HUES48 (cell line): ENCODE results near the gene DENND1C.
"Not testable (repeated sequence)": the region's sequence is repeated elsewhere in the genome, so short reads cannot be mapped to it uniquely, and the experiment has no call there.

Source experiments
- H3K27ac ChIP-seq: one replicate; pipeline ENCODE4 v1.7.0; 2013; ENCODE audit warnings: low read depth, low read length, inconsistent platforms
- H3K27me3 ChIP-seq: 2 replicates; pipeline ENCODE4 v1.6.1; 2013; ENCODE audit warnings: mild to moderate bottlenecking, low read length; ENCODE audit not compliant: control insufficient read depth, insufficient read depth
- H3K36me3 ChIP-seq: 2 replicates; pipeline ENCODE4 v1.6.1; 2013; ENCODE audit warnings: low read length; ENCODE audit not compliant: control insufficient read depth, insufficient read depth
- H3K4me1 ChIP-seq: 2 replicates; pipeline ENCODE4 v1.6.1; 2013; ENCODE audit warnings: mild to moderate bottlenecking, low read length; ENCODE audit not compliant: control insufficient read depth, insufficient read depth
- H3K4me3 ChIP-seq: 2 replicates; pipeline ENCODE4 v1.5.1; 2013; ENCODE audit warnings: mild to moderate bottlenecking, low read depth, low read length
- H3K9ac ChIP-seq: 2 replicates; pipeline ENCODE4 v1.6.1; 2013; ENCODE audit warnings: mild to moderate bottlenecking, low read depth, low read length, moderate library complexity
- H3K9me3 ChIP-seq: 2 replicates; pipeline ENCODE4 v1.6.1; 2013; ENCODE audit warnings: low read length; ENCODE audit not compliant: control insufficient read depth, insufficient read depth

Gene DENND1C

DNA sequence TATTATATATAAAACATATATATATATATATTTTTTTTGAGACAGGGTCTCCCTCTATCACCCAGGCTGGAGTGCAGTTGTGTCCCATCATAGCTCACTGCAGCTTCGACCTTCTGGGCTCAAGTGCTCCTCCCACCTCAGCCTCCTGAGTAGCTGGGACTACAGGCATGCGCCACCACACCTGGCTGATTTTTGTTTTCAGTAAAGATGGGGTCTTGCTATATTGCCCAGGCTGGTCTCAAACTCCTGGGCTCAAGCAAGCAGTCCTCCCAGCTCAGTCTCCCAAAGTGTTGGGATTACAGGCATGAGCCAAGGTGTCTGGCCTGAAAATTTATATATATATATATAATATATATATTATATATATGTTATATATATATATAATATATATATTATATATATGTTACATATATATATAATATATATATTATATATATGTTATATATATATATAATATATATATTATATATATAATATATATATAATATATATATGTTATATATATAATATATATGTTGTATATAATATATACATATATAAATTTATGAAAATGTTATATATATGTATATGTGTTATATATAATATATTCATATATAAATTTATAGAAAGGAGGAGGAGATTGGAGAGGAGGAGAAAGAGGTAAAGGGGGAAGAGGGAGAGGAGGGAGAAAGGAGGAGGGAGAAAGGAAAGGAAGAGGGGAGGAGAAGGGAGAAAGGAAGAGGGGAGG lies 52.7 kb downstream of the DENND1C start:
- not testable (repeated sequence) for H3K9me3 ChIP-seq, H3K4me3 ChIP-seq, H3K36me3 ChIP-seq, H3K27ac ChIP-seq, H3K27me3 ChIP-seq, H3K4me1 ChIP-seq, H3K9ac ChIP-seq

DNA sequence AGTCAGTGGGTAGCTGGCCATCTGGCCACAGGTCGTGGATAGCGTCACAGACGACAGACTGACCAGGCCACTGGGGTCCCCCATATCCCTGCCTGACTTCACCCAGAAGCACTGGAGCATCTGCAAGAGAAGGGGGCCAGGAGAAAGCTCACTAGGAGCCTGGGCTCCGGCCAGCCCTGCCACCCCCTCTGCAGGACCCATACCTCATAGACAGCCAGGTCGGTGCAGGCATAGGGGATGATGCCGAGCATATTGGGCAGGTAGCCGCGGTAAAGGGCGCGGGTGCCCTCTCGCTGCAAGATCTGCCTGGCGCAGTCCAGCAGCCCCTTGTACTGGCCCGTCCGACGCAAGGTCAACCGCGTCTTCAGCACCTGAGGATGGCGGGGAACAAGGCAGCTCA lies 54.5 kb downstream of the DENND1C start:
- H3K27ac ChIP-seq: no peak overlapping the region
- H3K27me3 ChIP-seq: peaks cover 4% of the 10 kb centered on the region
- H3K9me3 ChIP-seq: peaks cover 4% of the 10 kb centered on the region; the same call in 1 of the 2 replicates
- no peaks in the 10 kb centered on the region for H3K4me1 ChIP-seq
- H3K9ac ChIP-seq: no peak overlapping the region
- peaks cover 8% of the 10 kb centered on the region for H3K36me3 ChIP-seq
- H3K4me3 ChIP-seq: no peak overlapping the region

DNA sequence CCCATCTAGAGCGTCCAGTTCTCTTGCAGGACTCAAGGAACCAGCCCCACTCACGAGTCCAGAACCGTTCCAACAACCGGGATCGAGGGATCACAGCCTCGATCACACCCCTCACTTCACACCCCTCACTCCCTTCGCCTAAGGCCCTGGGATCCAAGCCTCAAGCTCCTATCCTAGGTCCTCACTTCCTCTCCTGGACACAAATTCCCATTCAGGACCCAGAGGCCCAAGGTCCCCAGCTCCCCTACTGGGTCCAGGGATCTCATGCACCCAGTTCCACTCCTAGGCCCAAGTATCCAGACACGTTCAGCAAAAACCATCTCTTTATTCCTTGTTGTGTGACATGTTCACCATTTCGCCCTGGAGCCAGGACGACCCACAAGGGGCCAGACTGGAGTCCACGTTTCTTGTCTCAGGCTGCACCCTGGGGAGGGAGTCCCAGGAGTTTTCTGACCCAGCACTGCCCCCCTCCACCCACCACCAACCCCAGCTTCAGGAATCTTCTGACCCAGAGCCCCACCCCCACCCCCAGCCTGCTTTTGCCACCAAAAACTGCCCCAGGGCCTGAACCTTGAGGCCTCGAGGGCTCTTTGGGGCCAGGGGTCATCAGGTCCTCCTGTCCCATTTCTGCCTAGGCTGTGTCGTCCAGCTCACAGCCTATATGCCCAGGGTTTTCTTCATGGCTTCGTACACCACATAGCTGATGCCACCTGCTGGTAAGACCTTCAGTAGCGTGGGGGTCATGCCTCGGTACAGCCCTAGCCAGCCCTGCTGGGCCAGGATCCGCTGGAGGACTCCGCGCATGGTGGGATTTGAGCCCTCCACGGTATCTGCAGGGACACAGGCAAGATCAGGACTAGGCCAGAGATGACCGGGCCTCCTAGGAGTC lies 55.6 kb downstream of the DENND1C start:
- H3K36me3 ChIP-seq: peaks cover 19% of the 10 kb centered on the region
- H3K4me3 ChIP-seq: 0 out of 2 replicates have a peak overlapping the region, but pooled peaks have one; percentile 4

DNA sequence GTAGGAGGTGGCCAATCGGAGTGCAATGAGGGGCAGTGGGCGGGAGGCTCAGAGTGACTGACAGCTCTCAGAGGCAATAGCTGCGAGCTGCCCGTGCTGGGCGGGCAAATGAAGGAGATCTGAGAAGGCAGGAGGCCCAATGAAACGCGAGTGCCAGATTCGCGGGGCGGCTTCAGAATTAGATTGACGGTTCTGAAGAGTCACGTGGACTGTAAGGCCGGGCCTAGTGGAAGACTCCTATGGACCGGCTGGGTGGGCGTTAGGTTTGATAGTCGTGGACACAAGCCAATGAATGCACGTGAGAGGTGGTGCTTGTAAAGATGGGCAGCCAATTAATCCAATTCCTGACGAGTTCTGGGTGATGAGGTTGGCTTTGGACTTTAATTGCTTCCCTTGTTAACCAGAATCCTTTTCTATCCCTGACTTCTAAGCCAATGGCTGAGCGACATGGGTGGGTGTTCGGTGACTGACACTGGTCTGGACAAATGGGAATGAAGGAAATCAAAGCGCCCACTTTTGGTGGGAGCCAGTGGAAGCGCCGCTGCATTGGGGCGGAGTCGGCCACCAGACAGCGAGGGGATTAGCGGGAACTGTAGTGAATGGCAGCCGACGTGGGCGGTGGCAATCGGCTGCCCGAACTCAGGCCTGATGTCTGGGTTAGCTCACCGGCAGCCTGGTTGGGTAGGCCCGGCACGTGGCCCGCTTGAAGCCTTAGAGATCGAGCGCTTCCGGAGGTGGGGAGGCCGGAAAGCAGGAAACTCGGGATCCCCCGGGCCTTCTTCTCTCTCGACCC lies 56.5 kb downstream of the DENND1C start:
- H3K27ac ChIP-seq: no peak overlapping the region

More for the DNA sequence above, 55.6 kb downstream of the DENND1C start:
- Histone ChIP-seq H3K9ac (no peak overlapping the region), H3K27me3 (peaks cover 4% of the 10 kb centered on the region), H3K4me1 (no peaks in the 10 kb centered on the region), H3K27ac (no peak overlapping the region), H3K9me3 (peaks cover 4% of the 10 kb centered on the region; the same call in 1 of the 2 replicates)

DNA sequence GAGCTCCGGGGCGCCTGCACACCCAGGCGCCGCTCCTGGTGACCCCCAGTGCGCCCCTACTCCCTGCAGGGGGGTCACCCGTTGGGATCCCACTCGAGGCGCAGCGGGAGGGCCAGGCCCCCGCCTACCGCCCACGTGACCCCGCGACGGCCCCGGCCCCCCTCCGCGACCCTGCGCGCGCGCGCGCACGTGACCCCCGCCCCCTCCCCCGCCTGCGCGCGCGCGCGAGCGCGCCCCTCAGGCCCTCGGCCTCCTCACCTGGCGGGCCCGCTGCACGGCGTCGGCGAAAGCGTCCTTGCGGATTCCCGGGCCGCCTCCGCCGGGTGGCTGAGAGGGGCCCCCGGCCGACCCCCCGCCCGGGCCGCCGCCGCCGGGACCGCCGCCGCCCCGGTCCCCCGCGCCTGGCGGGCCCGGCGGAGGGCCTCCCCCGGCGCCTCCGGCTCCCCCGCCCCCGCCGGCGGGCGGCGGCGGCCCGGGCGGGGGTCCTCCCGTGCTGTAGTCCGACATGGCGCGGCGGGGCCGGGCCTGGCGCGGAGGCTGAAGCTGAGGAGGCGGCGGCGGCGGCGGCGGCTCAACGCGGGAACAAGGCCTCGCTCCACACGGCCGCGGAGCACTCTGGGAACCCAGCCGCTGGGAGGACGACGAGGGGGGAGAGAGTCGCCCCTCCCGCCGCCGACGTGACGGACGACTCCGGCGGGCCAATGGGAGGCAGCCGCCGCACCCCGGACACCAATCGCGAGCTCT lies 57.2 kb downstream of the DENND1C start, which contains the start of gene KHSRP:
Gene KHSRP (minus strand): TSS at position 617 of the 744 bp plus-strand sequence. CDS start 110 bp downstream, at position 507.
- Histone ChIP-seq H3K9ac (peak within 1 kb of the TSS; percentile 65), H3K9me3 (peaks cover 4% of the 10 kb centered on the region; the same call in 1 of the 2 replicates), H3K4me1 (no peaks in the 10 kb centered on the region), H3K27ac (peak within 1 kb of the TSS; percentile 79), H3K4me3 (peak within 1 kb of the TSS; percentile 91), H3K36me3 (peaks cover 35% of the 10 kb centered on the region), H3K27me3 (peaks cover 1% of the 10 kb centered on the region)

More for the DNA sequence above, 56.5 kb downstream of the DENND1C start:
- Histone ChIP-seq H3K9me3 (peaks cover 4% of the 10 kb centered on the region; the same call in 1 of the 2 replicates), H3K27me3 (peaks cover 4% of the 10 kb centered on the region), H3K9ac (no peak overlapping the region), H3K36me3 (peaks cover 28% of the 10 kb centered on the region), H3K4me1 (no peaks in the 10 kb centered on the region), H3K4me3 (0 out of 2 replicates have a peak overlapping the region, but pooled peaks have one; percentile 4)

DNA sequence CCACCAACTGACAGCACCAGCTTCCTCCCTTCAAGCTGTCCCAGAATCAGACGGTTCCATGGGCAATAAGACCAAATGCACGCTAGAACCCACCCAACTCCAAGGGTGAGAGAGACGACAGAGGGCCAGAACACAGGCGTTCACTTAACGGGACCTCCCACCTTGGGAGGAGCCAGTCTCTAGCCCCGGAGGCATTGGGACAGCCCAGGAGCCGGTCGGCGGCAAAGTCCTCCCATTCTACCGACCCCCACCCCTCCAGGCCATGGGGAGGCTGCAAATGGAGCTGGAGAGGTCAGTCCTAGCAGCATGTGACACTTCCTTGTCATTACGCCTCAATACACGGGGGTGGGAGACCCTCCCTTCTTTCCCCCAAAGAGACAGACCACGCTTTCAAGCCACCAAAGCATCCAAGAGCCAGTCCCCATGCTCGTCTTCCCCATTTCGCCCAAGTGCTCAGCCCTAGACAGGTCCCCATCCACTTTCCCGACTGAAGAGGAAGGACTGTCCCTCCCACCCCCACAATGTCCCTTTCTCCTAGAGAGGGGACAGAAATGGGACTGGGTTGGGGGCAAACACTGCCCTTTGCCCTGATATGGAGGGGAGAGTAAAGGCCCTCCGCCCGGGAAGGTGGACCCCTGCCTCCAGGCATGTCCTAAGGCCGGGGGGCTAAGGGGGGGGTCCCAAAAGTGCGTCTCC lies 57.9 kb downstream of the DENND1C start:
- H3K4me1 ChIP-seq: no peaks in the 10 kb centered on the region
- no peaks in the 10 kb centered on the region for H3K27me3 ChIP-seq
- peak overlapping the region; percentile 79 for H3K27ac ChIP-seq
- peak overlapping the region; percentile 91 for H3K4me3 ChIP-seq
- H3K9ac ChIP-seq: peak overlapping the region; percentile 65
- H3K9me3 ChIP-seq: peaks cover 4% of the 10 kb centered on the region; the same call in 1 of the 2 replicates
- H3K36me3 ChIP-seq: peaks cover 42% of the 10 kb centered on the region

DNA sequence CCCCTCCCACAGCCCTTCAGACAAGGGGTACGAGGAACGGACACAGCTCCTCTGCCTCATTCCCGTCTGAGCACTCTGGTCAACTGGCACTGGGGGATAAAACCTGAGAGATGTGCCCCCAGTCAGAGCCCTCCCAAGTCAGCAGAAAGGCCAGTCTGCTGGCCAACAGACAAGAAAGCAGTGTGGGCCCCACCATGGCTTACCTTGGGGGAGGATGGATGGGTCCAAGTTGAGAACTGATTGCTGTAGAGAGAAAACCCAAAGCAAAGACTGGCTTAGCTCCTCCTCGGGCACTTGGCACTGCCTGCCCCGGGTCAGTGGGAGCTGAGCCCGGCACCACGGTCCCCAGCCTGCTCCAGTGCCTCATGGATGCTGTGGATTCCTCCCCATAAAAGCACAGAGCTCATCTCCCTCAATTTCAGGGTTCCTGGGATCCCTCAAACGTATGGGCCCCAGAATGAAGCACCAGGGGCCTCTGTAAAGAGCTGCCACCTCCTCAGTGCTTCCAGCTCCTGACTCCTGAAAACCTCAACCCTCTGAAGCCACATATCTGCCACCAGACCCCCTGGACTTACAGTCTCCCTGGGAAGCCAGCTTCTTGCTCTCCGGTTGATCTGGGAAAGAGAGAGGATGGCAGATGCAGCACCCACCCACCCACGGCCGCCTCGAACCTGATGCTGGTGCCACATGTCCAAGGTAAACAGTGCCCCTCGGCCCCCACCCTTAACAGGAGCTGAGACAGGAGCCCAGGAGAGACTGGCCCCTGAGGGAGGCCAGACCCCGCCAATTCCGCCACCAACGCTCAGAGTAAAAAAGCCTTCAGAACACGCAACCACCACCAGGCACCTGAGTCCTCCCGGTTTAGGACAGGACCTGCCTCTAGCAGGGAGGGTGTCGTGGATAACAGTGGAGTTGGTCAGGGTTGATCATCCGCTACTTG lies 60.2 kb downstream of the DENND1C start:
- Histone ChIP-seq H3K4me1 (no peaks in the 10 kb centered on the region), H3K27me3 (no peaks in the 10 kb centered on the region), H3K9ac (no peak overlapping the region), H3K9me3 (peaks cover 4% of the 10 kb centered on the region; the same call in 1 of the 2 replicates), H3K27ac (no peak overlapping the region), H3K36me3 (peaks cover 65% of the 10 kb centered on the region), H3K4me3 (no peak overlapping the region)

DNA sequence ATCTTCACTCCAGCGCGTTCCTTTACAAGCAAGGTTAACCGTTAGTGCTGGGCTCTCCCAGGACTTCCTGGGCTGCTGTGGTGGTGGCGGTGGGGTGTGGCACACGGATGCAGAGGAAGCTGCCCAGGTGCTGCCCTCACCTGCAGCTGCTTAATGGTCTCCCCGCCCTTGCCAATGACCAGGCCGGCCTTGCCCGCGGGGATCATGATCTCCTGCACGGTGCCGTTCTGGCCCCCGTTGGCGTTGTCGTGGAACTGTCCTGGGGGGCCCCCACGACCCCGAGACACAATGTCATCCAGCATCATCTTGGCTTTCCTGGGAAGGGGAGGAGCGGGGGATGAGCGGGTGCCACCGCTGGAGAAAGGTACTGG lies 63.0 kb downstream of the DENND1C start:
- H3K4me1 ChIP-seq: no peaks in the 10 kb centered on the region
- H3K27me3 ChIP-seq: no peaks in the 10 kb centered on the region
- no peaks in the 10 kb centered on the region for H3K9me3 ChIP-seq
- H3K36me3 ChIP-seq: peaks cover 90% of the 10 kb centered on the region
- H3K4me3 ChIP-seq: no peak overlapping the region
- H3K27ac ChIP-seq: no peak overlapping the region
- no peak overlapping the region for H3K9ac ChIP-seq
